SK-N-SH treated with all-trans-retinoic acid at 6 μM for 48 hours (cell line): ENCODE results near the gene C12orf60.

Source experiments
- CREB5 ChIP-seq: fragments of 250-450 bp; sonication (Bioruptor Pico); IDR thresholded peaks from 2 replicates; pipeline ENCODE4 v1.5.1; 2020; ENCODE audit warnings: low read depth, mild to moderate bottlenecking, moderate library complexity
- CSDC2 ChIP-seq: fragments of 250-450 bp; sonication (Bioruptor Pico); IDR thresholded peaks from 2 replicates; pipeline ENCODE4 v1.5.0; 2020; ENCODE audit warnings: mild to moderate bottlenecking, moderate library complexity
- ISL1 ChIP-seq: fragments of 250-450 bp; sonication (Bioruptor Pico); IDR thresholded peaks from 2 replicates; pipeline ENCODE4 v2.1.2; 2022; ENCODE audit warnings: mild to moderate bottlenecking, moderate library complexity
- OSR1 ChIP-seq: fragments of 250-450 bp; sonication (Bioruptor Pico); IDR thresholded peaks from 2 replicates; pipeline ENCODE4 v1.8.0; 2022; ENCODE audit warnings: moderate library complexity, mild to moderate bottlenecking, inconsistent platforms
- PATZ1 ChIP-seq: fragments of 250-450 bp; sonication (Bioruptor Pico); IDR thresholded peaks from 2 replicates; pipeline ENCODE4 v1.8.0; 2020; ENCODE audit warnings: mild to moderate bottlenecking, moderate library complexity, borderline replicate concordance
- PPARA ChIP-seq: fragments of 250-450 bp; sonication (Bioruptor Pico); IDR thresholded peaks from 2 replicates; pipeline ENCODE4 v1.5.0; 2020; ENCODE audit warnings: mild to moderate bottlenecking, borderline replicate concordance
- RARB ChIP-seq: fragments of 250-450 bp; sonication (Bioruptor Pico); IDR thresholded peaks from 2 replicates; pipeline ENCODE4 v1.8.0; 2021; ENCODE audit warnings: mild to moderate bottlenecking, moderate library complexity
- ZFP3 ChIP-seq: fragments of 250-450 bp; sonication (Bioruptor Pico); IDR thresholded peaks from 2 replicates; pipeline ENCODE4 v1.5.0; 2020; ENCODE audit warnings: mild to moderate bottlenecking, moderate library complexity
- ZFP30 ChIP-seq: fragments of 450-650 bp; formaldehyde crosslinking; IDR thresholded peaks from 2 replicates; pipeline ENCODE4 v1.5.0; 2022; ENCODE audit warnings: mild to moderate bottlenecking, moderate library complexity

DNA sequence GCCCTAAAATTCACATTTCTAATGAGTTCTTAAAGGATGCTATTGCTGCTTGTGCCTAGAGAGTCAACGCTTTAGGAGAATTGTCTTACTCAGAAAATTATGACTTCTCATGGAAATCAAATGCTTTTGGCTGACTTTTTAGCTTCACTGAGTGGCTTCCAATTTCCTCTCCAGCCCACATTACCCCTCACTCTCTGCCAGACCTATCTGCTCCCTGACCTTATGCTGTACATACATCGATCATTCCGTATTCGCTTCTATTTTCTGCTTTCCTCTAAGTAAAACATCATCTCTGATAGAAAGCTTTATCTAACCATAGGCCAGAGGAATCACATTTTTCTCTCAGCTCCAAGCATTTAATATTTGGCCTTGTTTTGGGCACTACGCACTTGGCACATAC, 23.0 kb downstream of the C12orf60 start:
- TF ChIP-seq ZFP3, result no peak
- TF ChIP-seq RARB (CRISPR knock-in tag), result no peak
- TF ChIP-seq CSDC2 (CRISPR knock-in tag), result no peak
- TF ChIP-seq PPARA (CRISPR knock-in tag), result no peak
- no peak for TF ChIP-seq CREB5 (CRISPR knock-in tag)
- TF ChIP-seq ZFP30 (CRISPR knock-in tag), result no peak
- TF ChIP-seq PATZ1, result no peak
- no peak for TF ChIP-seq ISL1 (CRISPR knock-in tag)
- no peak for TF ChIP-seq OSR1 (CRISPR knock-in tag)
